Measurements from ENCODE around the gene MRPL49. TPM values are rescaled to one million over a fixed set of nuclear protein-coding genes. Genes with fewer than 3 reads are reported as not detected.

The MRPL49 gene
- total and polyA plus RNA-seq, 2 of the 13 experiments (the other 11 are each of a cell fraction or from before 2014, with no cell fraction given) = 39.2 to 53.3 TPM

DNA sequence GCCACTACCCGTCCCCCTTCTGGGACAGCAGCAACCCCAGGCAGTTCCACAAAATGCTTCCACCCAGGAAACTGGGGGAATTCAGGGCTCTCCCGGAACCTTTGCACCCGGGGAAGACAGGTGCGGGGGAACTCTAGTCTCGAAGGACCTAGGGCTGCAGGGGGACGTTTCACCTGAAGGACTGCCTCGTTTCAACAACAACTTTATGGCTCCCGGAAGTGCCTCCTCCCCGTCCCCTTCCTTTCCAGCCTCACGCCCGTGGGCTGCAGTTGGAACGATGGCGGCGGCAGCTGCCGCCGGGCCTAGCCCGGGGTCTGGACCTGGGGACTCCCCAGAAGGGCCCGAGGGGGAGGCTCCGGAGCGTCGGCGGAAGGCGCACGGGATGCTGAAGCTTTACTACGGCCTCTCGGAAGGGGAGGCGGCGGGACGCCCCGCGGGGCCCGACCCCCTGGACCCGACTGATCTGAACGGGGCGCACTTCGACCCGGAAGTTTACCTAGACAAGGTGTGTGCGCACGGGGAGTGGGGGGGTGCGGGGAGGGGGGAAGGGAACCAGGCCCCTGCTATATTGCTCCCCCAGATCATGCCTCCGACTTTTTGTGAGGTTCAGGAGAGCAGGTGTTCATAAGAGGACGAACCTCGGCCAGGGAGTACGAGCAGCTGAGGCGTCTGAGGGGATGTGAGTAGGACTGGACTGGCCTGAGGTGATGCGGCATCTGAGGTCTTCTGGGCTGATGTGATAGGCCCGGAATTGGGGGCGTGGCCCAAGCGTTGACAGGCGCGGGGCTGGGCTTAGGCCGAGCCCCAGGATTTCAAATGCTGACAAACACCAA is 25.9 kb upstream of the MRPL49 start, which contains the start of gene VPS51 (continued):
- TF ChIP-seq, protein P1, sequence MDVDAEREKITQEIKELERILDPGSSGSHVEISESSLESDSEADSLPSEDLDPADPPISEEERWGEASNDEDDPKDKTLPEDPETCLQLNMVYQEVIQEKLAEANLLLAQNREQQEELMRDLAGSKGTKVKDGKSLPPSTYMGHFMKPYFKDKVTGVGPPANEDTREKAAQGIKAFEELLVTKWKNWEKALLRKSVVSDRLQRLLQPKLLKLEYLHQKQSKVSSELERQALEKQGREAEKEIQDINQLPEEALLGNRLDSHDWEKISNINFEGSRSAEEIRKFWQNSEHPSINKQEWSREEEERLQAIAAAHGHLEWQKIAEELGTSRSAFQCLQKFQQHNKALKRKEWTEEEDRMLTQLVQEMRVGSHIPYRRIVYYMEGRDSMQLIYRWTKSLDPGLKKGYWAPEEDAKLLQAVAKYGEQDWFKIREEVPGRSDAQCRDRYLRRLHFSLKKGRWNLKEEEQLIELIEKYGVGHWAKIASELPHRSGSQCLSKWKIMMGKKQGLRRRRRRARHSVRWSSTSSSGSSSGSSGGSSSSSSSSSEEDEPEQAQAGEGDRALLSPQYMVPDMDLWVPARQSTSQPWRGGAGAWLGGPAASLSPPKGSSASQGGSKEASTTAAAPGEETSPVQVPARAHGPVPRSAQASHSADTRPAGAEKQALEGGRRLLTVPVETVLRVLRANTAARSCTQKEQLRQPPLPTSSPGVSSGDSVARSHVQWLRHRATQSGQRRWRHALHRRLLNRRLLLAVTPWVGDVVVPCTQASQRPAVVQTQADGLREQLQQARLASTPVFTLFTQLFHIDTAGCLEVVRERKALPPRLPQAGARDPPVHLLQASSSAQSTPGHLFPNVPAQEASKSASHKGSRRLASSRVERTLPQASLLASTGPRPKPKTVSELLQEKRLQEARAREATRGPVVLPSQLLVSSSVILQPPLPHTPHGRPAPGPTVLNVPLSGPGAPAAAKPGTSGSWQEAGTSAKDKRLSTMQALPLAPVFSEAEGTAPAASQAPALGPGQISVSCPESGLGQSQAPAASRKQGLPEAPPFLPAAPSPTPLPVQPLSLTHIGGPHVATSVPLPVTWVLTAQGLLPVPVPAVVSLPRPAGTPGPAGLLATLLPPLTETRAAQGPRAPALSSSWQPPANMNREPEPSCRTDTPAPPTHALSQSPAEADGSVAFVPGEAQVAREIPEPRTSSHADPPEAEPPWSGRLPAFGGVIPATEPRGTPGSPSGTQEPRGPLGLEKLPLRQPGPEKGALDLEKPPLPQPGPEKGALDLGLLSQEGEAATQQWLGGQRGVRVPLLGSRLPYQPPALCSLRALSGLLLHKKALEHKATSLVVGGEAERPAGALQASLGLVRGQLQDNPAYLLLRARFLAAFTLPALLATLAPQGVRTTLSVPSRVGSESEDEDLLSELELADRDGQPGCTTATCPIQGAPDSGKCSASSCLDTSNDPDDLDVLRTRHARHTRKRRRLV (CRISPR knock-in tag; IDR thresholded peaks at IDR 0.05) = peak; percentile 54; the same call in 1 of the 2 replicates
- TF ChIP-seq ZNF713 (CRISPR knock-in tag; IDR thresholded peaks at IDR 0.05) (no peak), ZFP36L2 (CRISPR knock-in tag; IDR thresholded peaks at IDR 0.05) (no peak), ZNF441 (CRISPR knock-in tag; IDR thresholded peaks at IDR 0.05; ENCODE audit: borderline replicate concordance) (no peak), ZNF670 (CRISPR knock-in tag; IDR thresholded peaks at IDR 0.05; ENCODE audit: borderline replicate concordance) (peak; percentile 96), NCOR1 (IDR thresholded peaks at IDR 0.05; ENCODE audit: borderline replicate concordance, low read length) (peak; percentile 90), NCOA1 (CRISPR knock-in tag; IDR thresholded peaks at IDR 0.05) (no peak), RFX1 (IDR thresholded peaks at IDR 0.05) (no peak), MZF1 (CRISPR knock-in tag; IDR thresholded peaks at IDR 0.05; ENCODE audit: borderline replicate concordance) (0 out of 2 replicates have a peak, but pooled peaks have one; percentile 44)
- TF ChIP-seq, protein P2, sequence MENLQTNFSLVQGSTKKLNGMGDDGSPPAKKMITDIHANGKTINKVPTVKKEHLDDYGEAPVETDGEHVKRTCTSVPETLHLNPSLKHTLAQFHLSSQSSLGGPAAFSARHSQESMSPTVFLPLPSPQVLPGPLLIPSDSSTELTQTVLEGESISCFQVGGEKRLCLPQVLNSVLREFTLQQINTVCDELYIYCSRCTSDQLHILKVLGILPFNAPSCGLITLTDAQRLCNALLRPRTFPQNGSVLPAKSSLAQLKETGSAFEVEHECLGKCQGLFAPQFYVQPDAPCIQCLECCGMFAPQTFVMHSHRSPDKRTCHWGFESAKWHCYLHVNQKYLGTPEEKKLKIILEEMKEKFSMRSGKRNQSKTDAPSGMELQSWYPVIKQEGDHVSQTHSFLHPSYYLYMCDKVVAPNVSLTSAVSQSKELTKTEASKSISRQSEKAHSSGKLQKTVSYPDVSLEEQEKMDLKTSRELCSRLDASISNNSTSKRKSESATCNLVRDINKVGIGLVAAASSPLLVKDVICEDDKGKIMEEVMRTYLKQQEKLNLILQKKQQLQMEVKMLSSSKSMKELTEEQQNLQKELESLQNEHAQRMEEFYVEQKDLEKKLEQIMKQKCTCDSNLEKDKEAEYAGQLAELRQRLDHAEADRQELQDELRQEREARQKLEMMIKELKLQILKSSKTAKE (CRISPR knock-in tag; IDR thresholded peaks at IDR 0.05; ENCODE audit: borderline replicate concordance) = no peak
- TF ChIP-seq, protein P3, sequence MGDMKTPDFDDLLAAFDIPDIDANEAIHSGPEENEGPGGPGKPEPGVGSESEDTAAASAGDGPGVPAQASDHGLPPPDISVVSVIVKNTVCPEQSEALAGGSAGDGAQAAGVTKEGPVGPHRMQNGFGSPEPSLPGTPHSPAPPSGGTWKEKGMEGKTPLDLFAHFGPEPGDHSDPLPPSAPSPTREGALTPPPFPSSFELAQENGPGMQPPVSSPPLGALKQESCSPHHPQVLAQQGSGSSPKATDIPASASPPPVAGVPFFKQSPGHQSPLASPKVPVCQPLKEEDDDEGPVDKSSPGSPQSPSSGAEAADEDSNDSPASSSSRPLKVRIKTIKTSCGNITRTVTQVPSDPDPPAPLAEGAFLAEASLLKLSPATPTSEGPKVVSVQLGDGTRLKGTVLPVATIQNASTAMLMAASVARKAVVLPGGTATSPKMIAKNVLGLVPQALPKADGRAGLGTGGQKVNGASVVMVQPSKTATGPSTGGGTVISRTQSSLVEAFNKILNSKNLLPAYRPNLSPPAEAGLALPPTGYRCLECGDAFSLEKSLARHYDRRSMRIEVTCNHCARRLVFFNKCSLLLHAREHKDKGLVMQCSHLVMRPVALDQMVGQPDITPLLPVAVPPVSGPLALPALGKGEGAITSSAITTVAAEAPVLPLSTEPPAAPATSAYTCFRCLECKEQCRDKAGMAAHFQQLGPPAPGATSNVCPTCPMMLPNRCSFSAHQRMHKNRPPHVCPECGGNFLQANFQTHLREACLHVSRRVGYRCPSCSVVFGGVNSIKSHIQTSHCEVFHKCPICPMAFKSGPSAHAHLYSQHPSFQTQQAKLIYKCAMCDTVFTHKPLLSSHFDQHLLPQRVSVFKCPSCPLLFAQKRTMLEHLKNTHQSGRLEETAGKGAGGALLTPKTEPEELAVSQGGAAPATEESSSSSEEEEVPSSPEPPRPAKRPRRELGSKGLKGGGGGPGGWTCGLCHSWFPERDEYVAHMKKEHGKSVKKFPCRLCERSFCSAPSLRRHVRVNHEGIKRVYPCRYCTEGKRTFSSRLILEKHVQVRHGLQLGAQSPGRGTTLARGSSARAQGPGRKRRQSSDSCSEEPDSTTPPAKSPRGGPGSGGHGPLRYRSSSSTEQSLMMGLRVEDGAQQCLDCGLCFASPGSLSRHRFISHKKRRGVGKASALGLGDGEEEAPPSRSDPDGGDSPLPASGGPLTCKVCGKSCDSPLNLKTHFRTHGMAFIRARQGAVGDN (CRISPR knock-in tag; IDR thresholded peaks at IDR 0.05) = peak; percentile 81
- TF ChIP-seq, protein P4, sequence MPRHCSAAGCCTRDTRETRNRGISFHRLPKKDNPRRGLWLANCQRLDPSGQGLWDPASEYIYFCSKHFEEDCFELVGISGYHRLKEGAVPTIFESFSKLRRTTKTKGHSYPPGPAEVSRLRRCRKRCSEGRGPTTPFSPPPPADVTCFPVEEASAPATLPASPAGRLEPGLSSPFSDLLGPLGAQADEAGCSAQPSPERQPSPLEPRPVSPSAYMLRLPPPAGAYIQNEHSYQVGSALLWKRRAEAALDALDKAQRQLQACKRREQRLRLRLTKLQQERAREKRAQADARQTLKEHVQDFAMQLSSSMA (CRISPR knock-in tag; IDR thresholded peaks at IDR 0.05) = peak; percentile 64; the same call in 1 of the 2 replicates
- TF ChIP-seq, protein P5, sequence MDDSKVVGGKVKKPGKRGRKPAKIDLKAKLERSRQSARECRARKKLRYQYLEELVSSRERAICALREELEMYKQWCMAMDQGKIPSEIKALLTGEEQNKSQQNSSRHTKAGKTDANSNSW (CRISPR knock-in tag; IDR thresholded peaks at IDR 0.05; ENCODE audit: borderline replicate concordance) = no peak; the same call in 1 of the 2 replicates
- TF ChIP-seq, protein P6, sequence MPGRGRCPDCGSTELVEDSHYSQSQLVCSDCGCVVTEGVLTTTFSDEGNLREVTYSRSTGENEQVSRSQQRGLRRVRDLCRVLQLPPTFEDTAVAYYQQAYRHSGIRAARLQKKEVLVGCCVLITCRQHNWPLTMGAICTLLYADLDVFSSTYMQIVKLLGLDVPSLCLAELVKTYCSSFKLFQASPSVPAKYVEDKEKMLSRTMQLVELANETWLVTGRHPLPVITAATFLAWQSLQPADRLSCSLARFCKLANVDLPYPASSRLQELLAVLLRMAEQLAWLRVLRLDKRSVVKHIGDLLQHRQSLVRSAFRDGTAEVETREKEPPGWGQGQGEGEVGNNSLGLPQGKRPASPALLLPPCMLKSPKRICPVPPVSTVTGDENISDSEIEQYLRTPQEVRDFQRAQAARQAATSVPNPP (CRISPR knock-in tag; IDR thresholded peaks at IDR 0.05) = no peak

Measured in HepG2 (cell line).